HepG2 (cell line): Measurements from ENCODE around the gene CBR4. TPM values are rescaled to one million over a fixed set of nuclear protein-coding genes. Genes with fewer than 3 reads are reported as not detected.

ENCODE experiments used
- ARNT ChIP-seq: fragments of 450-650 bp; IDR thresholded peaks from 2 replicates; pipeline ENCODE4 v1.6.1; 2017
- CBX5 ChIP-seq: sonication (generic); formaldehyde crosslinking; IDR thresholded peaks from 2 replicates; pipeline ENCODE4 v1.4.0; 2020; ENCODE audit warnings: missing genetic modification reagents, borderline replicate concordance
- HES4 ChIP-seq: sonication (generic); formaldehyde crosslinking; IDR thresholded peaks from 2 replicates; pipeline ENCODE4 v1.9.0; 2021; ENCODE audit warnings: mild to moderate bottlenecking, missing genetic modification reagents, borderline replicate concordance
- HMG20B ChIP-seq: conservative IDR thresholded peaks from 2 replicates; pipeline ENCODE4 v1.6.1; 2016; ENCODE audit warnings: missing genetic modification reagents, missing compliant biosample characterization
- MAF1 ChIP-seq: sonication (generic); formaldehyde crosslinking; IDR thresholded peaks from 2 replicates; pipeline ENCODE4 v1.5.0; 2020; ENCODE audit warnings: missing genetic modification reagents, borderline replicate concordance
- MEIS1 ChIP-seq: sonication (generic); formaldehyde crosslinking; IDR thresholded peaks from 2 replicates; pipeline ENCODE4 v1.9.0; 2021; ENCODE audit warnings: mild to moderate bottlenecking, missing genetic modification reagents, moderate library complexity, borderline replicate concordance
- THAP11 ChIP-seq: IDR thresholded peaks from 2 replicates; pipeline ENCODE4 v1.6.1; 2016; ENCODE audit warnings: missing biosample characterization, missing genetic modification reagents
- ZEB1 ChIP-seq: IDR thresholded peaks from 2 replicates; pipeline ENCODE4 v1.6.1; 2012; ENCODE audit warnings: mild to moderate bottlenecking, low read depth, inconsistent platforms; ENCODE audit not compliant: insufficient replicate concordance
- ZFP41 ChIP-seq: sonication (generic); formaldehyde crosslinking; IDR thresholded peaks from 2 replicates; pipeline ENCODE4 v1.4.0; 2020; ENCODE audit warnings: mild to moderate bottlenecking, missing genetic modification reagents, borderline replicate concordance
- ZFP90 ChIP-seq: sonication (generic); formaldehyde crosslinking; IDR thresholded peaks from 2 replicates; pipeline ENCODE4 v1.8.0; 2022; ENCODE audit warnings: missing genetic modification reagents, mild to moderate bottlenecking, inconsistent platforms, borderline replicate concordance
- ZNF543 ChIP-seq: sonication (generic); formaldehyde crosslinking; IDR thresholded peaks from 2 replicates; pipeline ENCODE4 v1.4.0; 2020; ENCODE audit warnings: mild to moderate bottlenecking, missing genetic modification reagents
- ZNF547 ChIP-seq: sonication (generic); formaldehyde crosslinking; IDR thresholded peaks from 2 replicates; pipeline ENCODE4 v1.5.1; 2020; ENCODE audit warnings: mild to moderate bottlenecking, missing genetic modification reagents
- ZNF7 ChIP-seq: IDR thresholded peaks from 2 replicates; pipeline ENCODE4 v1.6.1; 2016; ENCODE audit warnings: missing biosample characterization, missing genetic modification reagents
- ZNF709 ChIP-seq: sonication (generic); formaldehyde crosslinking; IDR thresholded peaks from 2 replicates; pipeline ENCODE4 v1.5.0; 2020; ENCODE audit warnings: mild to moderate bottlenecking, missing genetic modification reagents
- polyA plus RNA-seq, 8 experiments: library from polyadenylated mRNA; depleted of rRNA in 3 of 8; stranded (reverse) in 7 of 8; unstranded in 1 of 8; fragments of >200 nt; fragmentation: Illumina TruSeq in 4 of 8; extraction: Trizol in 4 of 8; gene quantifications; 2 replicates each; pipeline versions ENCODE4 v1.2.1 to v1.2.3, GENCODE V29; 2011 to 2016; ENCODE audit warnings: low read depth in 4 of 8, missing spikeins in 1 of 8, mixed read lengths in 1 of 8; ENCODE audit not compliant: insufficient read depth in 1 of 8
- total RNA-seq, 5 experiments: library from RNA; depleted of rRNA; stranded (reverse); fragments of >200 nt; fragmentation: Illumina TruSeq; extraction: Trizol; gene quantifications; 2 replicates each; pipeline ENCODE4 v1.2.3, GENCODE V29; 2016; ENCODE audit warnings: low read depth in 1 of 5
- TF ChIP-seq, protein P1 (sequence below): sonication (generic); formaldehyde crosslinking; IDR thresholded peaks from 2 replicates; pipeline ENCODE4 v1.5.0; 2020; ENCODE audit warnings: mild to moderate bottlenecking, missing genetic modification reagents
- TF ChIP-seq, protein P2 (sequence below): sonication (generic); formaldehyde crosslinking; IDR thresholded peaks from 2 replicates; pipeline ENCODE4 v1.8.0; 2022; ENCODE audit warnings: low read depth, missing genetic modification reagents
- TF ChIP-seq, protein P3 (sequence below): sonication (generic); formaldehyde crosslinking; IDR thresholded peaks from 2 replicates; pipeline ENCODE4 v1.4.0; 2020; ENCODE audit warnings: mild to moderate bottlenecking, missing genetic modification reagents
- TF ChIP-seq, protein P4 (sequence below): sonication (generic); formaldehyde crosslinking; IDR thresholded peaks from 2 replicates; pipeline ENCODE4 v1.4.0; 2020; ENCODE audit warnings: missing genetic modification reagents
- TF ChIP-seq, protein P5 (sequence below): sonication (generic); formaldehyde crosslinking; IDR thresholded peaks from 2 replicates; pipeline ENCODE4 v1.4.0; 2020; ENCODE audit warnings: missing genetic modification reagents
- TF ChIP-seq, protein P6 (sequence below): sonication (generic); formaldehyde crosslinking; IDR thresholded peaks from 2 replicates; pipeline ENCODE4 v1.4.0; 2020; ENCODE audit warnings: missing genetic modification reagents, borderline replicate concordance

CBR4 gene
- total and polyA plus RNA-seq, 2 of the 13 experiments (the other 11 are each of a cell fraction or from before 2014, with no cell fraction given), result 7.3 to 20.7 TPM

DNA sequence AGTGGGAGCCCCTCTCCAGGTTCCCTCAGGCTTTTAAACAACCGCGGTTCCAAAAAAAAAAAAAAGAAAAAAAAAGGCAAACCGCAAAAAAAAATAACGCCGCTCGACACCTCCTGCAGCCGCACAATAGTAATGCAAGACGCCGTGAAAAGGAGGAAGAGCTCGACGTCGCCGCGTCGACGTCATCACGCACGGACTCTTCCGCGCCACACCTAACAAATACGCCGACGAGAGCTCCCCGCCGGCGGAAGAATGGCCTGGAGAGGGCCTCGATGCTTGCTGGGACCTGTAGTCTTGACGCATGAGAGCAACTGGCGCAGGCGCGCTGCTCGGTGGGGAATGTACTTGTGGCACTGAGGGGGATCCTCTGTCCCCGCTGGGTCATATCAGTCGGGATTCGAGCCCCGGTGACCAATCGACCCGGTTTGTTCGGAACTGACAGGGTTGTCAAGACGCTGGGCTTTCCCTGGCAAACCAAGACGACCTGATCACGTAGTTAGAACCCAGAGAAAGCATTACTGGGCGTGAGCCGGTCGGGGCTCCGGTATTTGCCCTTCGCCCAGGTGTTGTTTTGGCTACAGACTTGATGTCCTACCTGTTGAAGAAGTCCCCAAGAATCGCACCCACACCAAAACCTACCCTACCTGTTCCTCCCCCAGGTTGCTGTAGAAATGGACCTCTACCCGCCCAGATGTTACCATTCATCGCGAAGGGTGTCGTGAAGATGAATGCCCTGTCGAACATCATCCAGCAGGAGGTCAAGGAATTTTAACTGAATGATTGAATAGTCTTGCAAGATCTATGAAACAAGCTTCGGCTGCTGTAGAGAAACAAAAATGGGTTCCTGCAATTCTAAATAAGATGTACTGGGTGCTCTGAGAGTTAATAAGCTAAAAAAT, at the start of gene CBR4 (continued):
- TF ChIP-seq, protein P1, sequence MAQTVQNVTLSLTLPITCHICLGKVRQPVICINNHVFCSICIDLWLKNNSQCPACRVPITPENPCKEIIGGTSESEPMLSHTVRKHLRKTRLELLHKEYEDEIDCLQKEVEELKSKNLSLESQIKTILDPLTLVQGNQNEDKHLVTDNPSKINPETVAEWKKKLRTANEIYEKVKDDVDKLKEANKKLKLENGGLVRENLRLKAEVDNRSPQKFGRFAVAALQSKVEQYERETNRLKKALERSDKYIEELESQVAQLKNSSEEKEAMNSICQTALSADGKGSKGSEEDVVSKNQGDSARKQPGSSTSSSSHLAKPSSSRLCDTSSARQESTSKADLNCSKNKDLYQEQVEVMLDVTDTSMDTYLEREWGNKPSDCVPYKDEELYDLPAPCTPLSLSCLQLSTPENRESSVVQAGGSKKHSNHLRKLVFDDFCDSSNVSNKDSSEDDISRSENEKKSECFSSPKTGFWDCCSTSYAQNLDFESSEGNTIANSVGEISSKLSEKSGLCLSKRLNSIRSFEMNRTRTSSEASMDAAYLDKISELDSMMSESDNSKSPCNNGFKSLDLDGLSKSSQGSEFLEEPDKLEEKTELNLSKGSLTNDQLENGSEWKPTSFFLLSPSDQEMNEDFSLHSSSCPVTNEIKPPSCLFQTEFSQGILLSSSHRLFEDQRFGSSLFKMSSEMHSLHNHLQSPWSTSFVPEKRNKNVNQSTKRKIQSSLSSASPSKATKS, result no peak
- TF ChIP-seq CBX5 (no peak), HES4 (CRISPR knock-in tag) (no peak), ZNF7 (CRISPR knock-in tag) (no peak), ZNF547 (CRISPR knock-in tag) (no peak; the same call in none of the 2 replicates), ZNF543 (CRISPR knock-in tag) (no peak), HMG20B (CRISPR knock-in tag) (no peak), ZFP90 (CRISPR knock-in tag) (no peak), ZFP41 (CRISPR knock-in tag) (no peak), MAF1 (CRISPR knock-in tag) (no peak; the same call in 1 of the 2 replicates), ZNF709 (CRISPR knock-in tag) (0 out of 2 replicates have a peak, but pooled peaks have one; percentile 50), MEIS1 (CRISPR knock-in tag) (peak; percentile 32; the same call in 1 of the 2 replicates), ZEB1 (peak; percentile 39), THAP11 (CRISPR knock-in tag) (peak; percentile 98), ARNT (no peak)
- TF ChIP-seq, protein P2, sequence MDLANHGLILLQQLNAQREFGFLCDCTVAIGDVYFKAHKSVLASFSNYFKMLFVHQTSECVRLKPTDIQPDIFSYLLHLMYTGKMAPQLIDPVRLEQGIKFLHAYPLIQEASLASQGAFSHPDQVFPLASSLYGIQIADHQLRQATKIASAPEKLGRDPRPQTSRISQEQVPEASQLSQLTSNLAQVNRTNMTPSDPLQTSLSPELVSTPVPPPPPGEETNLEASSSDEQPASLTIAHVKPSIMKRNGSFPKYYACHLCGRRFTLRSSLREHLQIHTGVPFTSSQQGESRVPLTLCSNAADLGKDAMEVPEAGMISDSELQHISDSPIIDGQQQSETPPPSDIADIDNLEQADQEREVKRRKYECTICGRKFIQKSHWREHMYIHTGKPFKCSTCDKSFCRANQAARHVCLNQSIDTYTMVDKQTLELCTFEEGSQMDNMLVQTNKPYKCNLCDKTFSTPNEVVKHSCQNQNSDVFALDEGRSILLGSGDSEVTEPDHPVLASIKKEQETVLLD, result no peak
- TF ChIP-seq, protein P3, sequence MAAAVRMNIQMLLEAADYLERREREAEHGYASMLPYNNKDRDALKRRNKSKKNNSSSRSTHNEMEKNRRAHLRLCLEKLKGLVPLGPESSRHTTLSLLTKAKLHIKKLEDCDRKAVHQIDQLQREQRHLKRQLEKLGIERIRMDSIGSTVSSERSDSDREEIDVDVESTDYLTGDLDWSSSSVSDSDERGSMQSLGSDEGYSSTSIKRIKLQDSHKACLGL (CRISPR knock-in tag), result no peak
- TF ChIP-seq, protein P4, sequence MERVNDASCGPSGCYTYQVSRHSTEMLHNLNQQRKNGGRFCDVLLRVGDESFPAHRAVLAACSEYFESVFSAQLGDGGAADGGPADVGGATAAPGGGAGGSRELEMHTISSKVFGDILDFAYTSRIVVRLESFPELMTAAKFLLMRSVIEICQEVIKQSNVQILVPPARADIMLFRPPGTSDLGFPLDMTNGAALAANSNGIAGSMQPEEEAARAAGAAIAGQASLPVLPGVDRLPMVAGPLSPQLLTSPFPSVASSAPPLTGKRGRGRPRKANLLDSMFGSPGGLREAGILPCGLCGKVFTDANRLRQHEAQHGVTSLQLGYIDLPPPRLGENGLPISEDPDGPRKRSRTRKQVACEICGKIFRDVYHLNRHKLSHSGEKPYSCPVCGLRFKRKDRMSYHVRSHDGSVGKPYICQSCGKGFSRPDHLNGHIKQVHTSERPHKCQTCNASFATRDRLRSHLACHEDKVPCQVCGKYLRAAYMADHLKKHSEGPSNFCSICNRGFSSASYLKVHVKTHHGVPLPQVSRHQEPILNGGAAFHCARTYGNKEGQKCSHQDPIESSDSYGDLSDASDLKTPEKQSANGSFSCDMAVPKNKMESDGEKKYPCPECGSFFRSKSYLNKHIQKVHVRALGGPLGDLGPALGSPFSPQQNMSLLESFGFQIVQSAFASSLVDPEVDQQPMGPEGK, result no peak
- TF ChIP-seq, protein P5, sequence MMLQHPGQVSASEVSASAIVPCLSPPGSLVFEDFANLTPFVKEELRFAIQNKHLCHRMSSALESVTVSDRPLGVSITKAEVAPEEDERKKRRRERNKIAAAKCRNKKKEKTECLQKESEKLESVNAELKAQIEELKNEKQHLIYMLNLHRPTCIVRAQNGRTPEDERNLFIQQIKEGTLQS, result no peak
- TF ChIP-seq, protein P6, sequence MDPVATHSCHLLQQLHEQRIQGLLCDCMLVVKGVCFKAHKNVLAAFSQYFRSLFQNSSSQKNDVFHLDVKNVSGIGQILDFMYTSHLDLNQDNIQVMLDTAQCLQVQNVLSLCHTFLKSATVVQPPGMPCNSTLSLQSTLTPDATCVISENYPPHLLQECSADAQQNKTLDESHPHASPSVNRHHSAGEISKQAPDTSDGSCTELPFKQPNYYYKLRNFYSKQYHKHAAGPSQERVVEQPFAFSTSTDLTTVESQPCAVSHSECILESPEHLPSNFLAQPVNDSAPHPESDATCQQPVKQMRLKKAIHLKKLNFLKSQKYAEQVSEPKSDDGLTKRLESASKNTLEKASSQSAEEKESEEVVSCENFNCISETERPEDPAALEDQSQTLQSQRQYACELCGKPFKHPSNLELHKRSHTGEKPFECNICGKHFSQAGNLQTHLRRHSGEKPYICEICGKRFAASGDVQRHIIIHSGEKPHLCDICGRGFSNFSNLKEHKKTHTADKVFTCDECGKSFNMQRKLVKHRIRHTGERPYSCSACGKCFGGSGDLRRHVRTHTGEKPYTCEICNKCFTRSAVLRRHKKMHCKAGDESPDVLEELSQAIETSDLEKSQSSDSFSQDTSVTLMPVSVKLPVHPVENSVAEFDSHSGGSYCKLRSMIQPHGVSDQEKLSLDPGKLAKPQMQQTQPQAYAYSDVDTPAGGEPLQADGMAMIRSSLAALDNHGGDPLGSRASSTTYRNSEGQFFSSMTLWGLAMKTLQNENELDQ, result no peak
